Esophagus muscularis mucosa (tissue), 4 donors: ENCODE results near the gene PDSS2. TPM values are rescaled to one million over a fixed set of nuclear protein-coding genes. Genes with fewer than 3 reads are reported as not detected.

Experiments
- DNase-seq: peaks from one replicate; pipeline ENCODE4 v3.0.0-alpha.2; 2017; ENCODE audit errors: extremely low spot score
- H3K27ac ChIP-seq, 4 donors: fragments of 200-600 bp; sonication (generic); replicated peaks in 1 of 4; 1 replicate in 3 of 4; 2 replicates in 1 of 4; pipeline ENCODE4 v1.5.1; 2016 to 2019; ENCODE audit warnings: mild to moderate bottlenecking in 1 of 4
- H3K27me3 ChIP-seq, 4 donors: fragments of 200-600 bp; sonication (generic); one replicate each; pipeline versions ENCODE4 v1.5.1 to v1.6.0; 2016 to 2019
- H3K36me3 ChIP-seq, 4 donors: fragments of 200-600 bp; sonication (generic); one replicate each; pipeline ENCODE4 v1.5.1; 2016 to 2019
- H3K4me1 ChIP-seq, 4 donors: fragments of 200-600 bp; sonication (generic); one replicate each; pipeline ENCODE4 v1.5.1; 2016 to 2019
- H3K4me3 ChIP-seq, 4 donors: fragments of 200-600 bp; sonication (generic); 1 replicate in 2 of 4; 2 replicates in 2 of 4; pipeline ENCODE4 v1.5.1; 2016 to 2019; ENCODE audit warnings: mild to moderate bottlenecking in 4 of 4, moderate library complexity in 1 of 4
- H3K9me3 ChIP-seq, 4 donors: fragments of 200-600 bp; sonication (generic); 1 replicate in 3 of 4; 2 replicates in 1 of 4; pipeline ENCODE4 v1.5.1; 2016 to 2019
- CTCF ChIP-seq, 3 experiments: fragments of 200-600 bp in 2 of 3; fragments of 450-650 bp in 1 of 3; sonication (generic) in 2 of 3; IDR thresholded peaks; one replicate each; pipeline ENCODE4 v1.5.1; 2017 to 2019; ENCODE audit warnings: antibody characterized with exemption in 3 of 3, mild to moderate bottlenecking in 2 of 3, moderate library complexity in 1 of 3
- EP300 ChIP-seq: sonication (generic); formaldehyde crosslinking; IDR thresholded peaks from one replicate; pipeline ENCODE4 v1.6.1; 2017; ENCODE audit warnings: antibody characterized with exemption
- POLR2A ChIP-seq: fragments of 450-650 bp; IDR thresholded peaks from one replicate; pipeline ENCODE4 v1.6.1; 2017; ENCODE audit warnings: antibody characterized with exemption, moderate library complexity, mild to moderate bottlenecking, low read depth
- POLR2AphosphoS5 ChIP-seq, 2 donors: sonication (generic); formaldehyde crosslinking; IDR thresholded peaks; one replicate each; pipeline ENCODE4 v1.6.1; 2017; ENCODE audit warnings: antibody characterized with exemption in 2 of 2
- WGBS: methylation state at CpG from one replicate; pipeline ENCODE4 v1.1.5; 2018; 5-methylcytosine and 5-hydroxymethylcytosine counted together
- intact Hi-C: fragments of 100-400 bp; cut with DNase I; formaldehyde crosslinking; loops from one replicate; pipeline ENCODE4 v1.15.1; 2023
- total RNA-seq, 4 donors: library from RNA; depleted of rRNA; stranded (reverse); fragments of >200 nt; gene quantifications; one replicate each; pipeline versions ENCODE4 v1.1.0 to v1.2.1, GENCODE V29; 2016

PDSS2 gene
- total RNA-seq, 4 donors from 2014 or later = 6.6 to 10.8 (median 8.7) TPM

DNA sequence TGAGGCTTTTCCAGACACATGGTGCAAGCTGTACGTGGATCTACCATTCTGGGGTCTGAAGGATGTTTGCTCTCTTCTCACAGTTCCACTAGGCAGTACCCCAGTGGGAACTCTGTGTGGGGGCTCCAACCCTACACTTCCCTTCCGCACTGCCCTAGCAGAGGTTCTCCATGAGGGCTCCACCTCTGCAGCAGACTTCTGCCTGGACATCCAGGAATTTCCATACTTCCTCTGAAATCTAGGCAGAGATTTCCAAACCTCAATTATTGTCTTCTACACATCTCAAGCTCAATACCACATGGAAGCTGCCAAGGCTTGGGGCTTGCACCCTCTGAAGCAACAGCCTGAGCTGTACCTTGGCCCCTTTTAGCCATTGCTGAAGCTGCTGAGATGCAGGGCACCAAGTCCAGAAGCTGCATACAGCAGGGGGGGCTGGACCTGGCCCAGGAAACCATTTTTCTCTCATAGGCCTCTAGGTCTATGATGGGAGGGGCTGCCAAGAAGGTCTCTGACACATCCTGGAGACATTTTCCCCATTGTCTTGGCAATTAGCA, 11.6 kb downstream of the PDSS2 start:
- Histone ChIP-seq H3K27me3 (no peaks in the 10 kb centered on the region), H3K27ac (no peak overlapping the region), H3K4me1 (no peaks in the 10 kb centered on the region), H3K9me3 (peaks cover 0 to 11% (median 3%) of the 10 kb centered on the region in 4 donors), H3K36me3 (no peaks in the 10 kb centered on the region), H3K4me3 (no peak overlapping the region)
- TF ChIP-seq CTCF (IDR thresholded peaks at IDR 0.05) (no peak), POLR2AphosphoS5 (IDR thresholded peaks at IDR 0.05) (no peak), POLR2A (no peak), EP300 (no peak)
- no peak for DNase-seq
- intact Hi-C loops = no loop called here
- 100% methylated on average over 2 of the region's 2 CpGs for WGBS

DNA sequence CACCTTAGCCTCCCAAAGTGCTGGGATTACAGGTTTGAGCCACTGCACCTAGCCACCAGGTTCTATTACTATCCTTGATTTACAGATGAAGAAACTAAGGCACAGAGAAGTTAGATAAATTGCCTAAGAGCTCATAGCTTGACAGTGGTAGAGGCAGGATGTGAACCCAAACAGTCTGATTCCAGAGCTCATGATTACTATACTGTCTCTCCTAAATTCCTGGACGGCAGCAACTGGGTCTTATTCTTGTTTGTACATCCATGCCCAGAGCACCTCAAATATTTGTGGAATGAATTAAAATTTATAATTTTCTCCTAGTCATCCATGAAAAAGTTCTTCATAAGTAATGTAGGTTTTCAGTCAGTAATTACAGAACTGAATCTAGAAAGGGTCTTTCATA, 15.1 kb downstream of the PDSS2 start:
- 91% methylated on average over 1 of the region's 1 CpG for WGBS
- no peaks in the 10 kb centered on the region for H3K36me3 ChIP-seq
- H3K27me3 ChIP-seq = no peaks in the 10 kb centered on the region
- H3K9me3 ChIP-seq = peaks cover 0 to 11% (median 3%) of the 10 kb centered on the region in 4 donors
- TF ChIP-seq POLR2A (no peak), EP300 (no peak), POLR2AphosphoS5 (IDR thresholded peaks at IDR 0.05) (no peak), CTCF (IDR thresholded peaks at IDR 0.05) (no peak)
- no peaks in the 10 kb centered on the region for H3K4me1 ChIP-seq
- intact Hi-C loops = no loop called here
- H3K4me3 ChIP-seq = no peak overlapping the region
- no peak overlapping the region for H3K27ac ChIP-seq
- DNase-seq = no peak

GRCh38 chr6:107443608-107444267, 15.6 kb downstream of the PDSS2 start:
- H3K27ac ChIP-seq = no peak overlapping the region
- H3K4me3 ChIP-seq = no peak overlapping the region
- intact Hi-C loops = no loop called here
- no peaks in the 10 kb centered on the region for H3K27me3 ChIP-seq
- H3K36me3 ChIP-seq = no peaks in the 10 kb centered on the region
- DNase-seq = no peak
- WGBS = 92% methylated on average over 7 of the region's 7 CpGs
- TF ChIP-seq POLR2AphosphoS5 (IDR thresholded peaks at IDR 0.05) (no peak), POLR2A (no peak), CTCF (IDR thresholded peaks at IDR 0.05) (no peak), EP300 (no peak)
- H3K9me3 ChIP-seq = peaks cover 0 to 11% (median 3%) of the 10 kb centered on the region in 4 donors
- no peaks in the 10 kb centered on the region for H3K4me1 ChIP-seq

- DNase-seq = no peak
- H3K4me3 ChIP-seq = no peak overlapping the region
- TF ChIP-seq EP300 (no peak), POLR2A (no peak), POLR2AphosphoS5 (IDR thresholded peaks at IDR 0.05) (no peak), CTCF (IDR thresholded peaks at IDR 0.05) (no peak)
- H3K36me3 ChIP-seq = no peaks in the 10 kb centered on the region
- WGBS = 88% methylated on average over 2 of the region's 2 CpGs
- peaks cover 0 to 9% (median 3%) of the 10 kb centered on the region in 4 donors for H3K9me3 ChIP-seq
- no peaks in the 10 kb centered on the region for H3K4me1 ChIP-seq
- H3K27ac ChIP-seq = no peak overlapping the region
- intact Hi-C loops = no loop called here
- no peaks in the 10 kb centered on the region for H3K27me3 ChIP-seq
These were observed 16.3 kb downstream of the PDSS2 start for GRCh38 chr6:107442938-107443607.
